ENCODE results near the gene PCYT2.

Gene PCYT2

DNA sequence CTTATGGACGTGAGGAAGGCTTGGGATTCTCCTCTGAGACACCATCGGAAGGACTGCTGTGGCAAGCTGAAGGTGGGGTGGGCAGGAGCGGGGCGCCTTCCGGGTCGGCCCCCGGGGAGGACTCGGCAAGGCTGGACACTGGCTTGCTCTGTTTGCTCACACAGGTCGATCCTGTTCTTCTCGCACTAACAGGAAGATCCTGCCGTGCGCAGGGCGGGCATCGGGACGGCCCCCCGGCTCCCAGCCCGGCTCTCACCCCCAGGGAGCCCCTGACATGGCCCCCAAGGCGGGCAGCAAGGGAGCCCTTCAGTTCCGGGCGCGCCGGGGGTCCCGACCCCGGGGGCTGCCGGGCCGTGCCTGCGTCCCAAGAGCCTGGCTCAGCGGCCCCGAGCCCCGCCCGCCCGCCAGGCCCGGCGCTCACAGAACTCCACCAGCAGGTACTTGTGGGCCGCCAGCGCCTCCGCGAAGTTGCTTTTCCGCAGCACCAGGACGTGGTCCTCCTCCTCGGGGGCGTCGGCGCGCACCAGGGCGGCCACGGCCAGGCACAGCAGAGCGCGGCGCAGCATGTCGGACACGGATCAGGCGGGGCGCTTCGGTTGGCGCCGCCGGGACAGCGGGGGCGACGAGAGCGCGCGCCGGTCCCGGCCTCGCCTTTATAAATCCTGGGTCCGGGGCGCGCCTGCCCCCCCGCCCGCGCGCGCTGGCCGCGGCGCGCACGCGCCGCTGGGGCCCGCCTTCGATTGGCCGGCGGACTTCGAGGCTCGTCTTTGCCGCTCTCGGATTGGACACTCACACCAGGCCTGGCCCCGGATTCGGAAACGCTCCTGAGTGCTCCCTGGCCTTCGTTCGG is 51.1 kb downstream of the PCYT2 start, which contains the start of gene P4HB:
P4HB (minus strand) TSS at position 630 of the 850 bp plus-strand sequence; CDS start at position 566, 64 bp downstream.
- peak within 1 kb of the TSS; percentile 94 for H3K27ac ChIP-seq (ENCODE audit: low read length)
- no peak for DNase-seq
- H4K20me1 ChIP-seq (ENCODE audit: insufficient read depth, low read length) = peaks cover 48% of the 10 kb centered on the region
- peaks cover 86% of the 10 kb centered on the region for H3K79me2 ChIP-seq (ENCODE audit: insufficient read depth, low read length)
- H3K4me1 ChIP-seq (ENCODE audit: insufficient read depth, low read length) = peaks cover 54% of the 10 kb centered on the region
- H3K36me3 ChIP-seq (ENCODE audit: insufficient read depth, low read length) = peaks cover 66% of the 10 kb centered on the region
- H3K4me3 ChIP-seq (ENCODE audit: low read depth in 1 of 2, low read length in 2 of 2) = peak within 1 kb of the TSS; percentile 79 to 91
- H2AFZ ChIP-seq (ENCODE audit: low read depth, low read length) = peak within 1 kb of the TSS; percentile 94
- peak within 1 kb of the TSS; percentile 98 for H3K4me2 ChIP-seq (ENCODE audit: insufficient read depth, low read length)
- no peaks in the 10 kb centered on the region for H3K9me3 ChIP-seq (ENCODE audit: insufficient read depth, low read length, severe bottlenecking)
- H3K9ac ChIP-seq (ENCODE audit: low read depth, low read length) = peak within 1 kb of the TSS; percentile 82
- no peak for TF ChIP-seq CTCF (IDR thresholded peaks at IDR 0.05; ENCODE audit: borderline replicate concordance, extremely low read depth, low read length, poor library complexity, severe bottlenecking)
- no peak for TF ChIP-seq EZH2 (IDR thresholded peaks at IDR 0.05; ENCODE audit: borderline replicate concordance, low read depth, low read length, severe bottlenecking)
- no peak for ATAC-seq (ENCODE audit: insufficient read depth, low read depth)
- H3K27me3 ChIP-seq (ENCODE audit: insufficient read depth, low read length, poor library complexity) = peaks cover 3% of the 10 kb centered on the region

GRCh38 chr17:81858967-81859905 is 52.0 kb downstream of the PCYT2 start:
- TF ChIP-seq CTCF (IDR thresholded peaks at IDR 0.05; ENCODE audit: borderline replicate concordance, extremely low read depth, low read length, poor library complexity, severe bottlenecking) = peak; percentile 2
- no peak for TF ChIP-seq EZH2 (IDR thresholded peaks at IDR 0.05; ENCODE audit: borderline replicate concordance, low read depth, low read length, severe bottlenecking)
- Histone ChIP-seq H3K27me3 (ENCODE audit: insufficient read depth, low read length, poor library complexity) (peaks cover 3% of the 10 kb centered on the region), H2AFZ (ENCODE audit: low read depth, low read length) (0 out of 2 replicates have a peak overlapping the region, but pooled peaks have one; percentile 84), H3K9me3 (ENCODE audit: insufficient read depth, low read length, severe bottlenecking) (no peaks in the 10 kb centered on the region), H3K36me3 (ENCODE audit: insufficient read depth, low read length) (peaks cover 68% of the 10 kb centered on the region), H3K4me2 (ENCODE audit: insufficient read depth, low read length) (peak overlapping the region; percentile 98), H3K4me3 (ENCODE audit: low read depth in 1 of 2, low read length in 2 of 2) (peak overlapping the region; percentile 79 to 91), H3K4me1 (ENCODE audit: insufficient read depth, low read length) (peaks cover 54% of the 10 kb centered on the region), H3K27ac (ENCODE audit: low read length) (peak overlapping the region; percentile 94), H3K9ac (ENCODE audit: low read depth, low read length) (peak overlapping the region; percentile 82), H4K20me1 (ENCODE audit: insufficient read depth, low read length) (peaks cover 49% of the 10 kb centered on the region), H3K79me2 (ENCODE audit: insufficient read depth, low read length) (peaks cover 91% of the 10 kb centered on the region)
- DNase-seq = no peak
- no peak for ATAC-seq (ENCODE audit: insufficient read depth, low read depth)

GRCh38 chr17:81858170-81858966 is 52.8 kb downstream of the PCYT2 start:
- H3K79me2 ChIP-seq (ENCODE audit: insufficient read depth, low read length) = peaks cover 89% of the 10 kb centered on the region
- TF ChIP-seq EZH2 (IDR thresholded peaks at IDR 0.05; ENCODE audit: borderline replicate concordance, low read depth, low read length, severe bottlenecking) (no peak), CTCF (IDR thresholded peaks at IDR 0.05; ENCODE audit: borderline replicate concordance, extremely low read depth, low read length, poor library complexity, severe bottlenecking) (no peak)
- H3K27me3 ChIP-seq (ENCODE audit: insufficient read depth, low read length, poor library complexity) = peaks cover 3% of the 10 kb centered on the region
- H3K4me1 ChIP-seq (ENCODE audit: insufficient read depth, low read length) = peaks cover 53% of the 10 kb centered on the region
- H3K9ac ChIP-seq (ENCODE audit: low read depth, low read length) = peak overlapping the region; percentile 82
- H2AFZ ChIP-seq (ENCODE audit: low read depth, low read length) = no peak overlapping the region
- H4K20me1 ChIP-seq (ENCODE audit: insufficient read depth, low read length) = peaks cover 46% of the 10 kb centered on the region
- H3K9me3 ChIP-seq (ENCODE audit: insufficient read depth, low read length, severe bottlenecking) = no peaks in the 10 kb centered on the region
- H3K27ac ChIP-seq (ENCODE audit: low read length) = peak overlapping the region; percentile 94
- DNase-seq = peak; percentile 53
- H3K4me3 ChIP-seq (ENCODE audit: low read depth in 1 of 2, low read length in 2 of 2) = peak overlapping the region; percentile 79 to 91; a peak in 3 of 4 replicates
- H3K4me2 ChIP-seq (ENCODE audit: insufficient read depth, low read length) = peak overlapping the region; percentile 98
- peaks cover 68% of the 10 kb centered on the region for H3K36me3 ChIP-seq (ENCODE audit: insufficient read depth, low read length)
- no peak for ATAC-seq (ENCODE audit: insufficient read depth, low read depth)

All from DND-41 (cell line).